ENCODE data around the gene AMBP.

Gene AMBP

GRCh38 chr9:114112778-114113584 lies 34.9 kb upstream of the AMBP start:
- no peak for DNase-seq (ENCODE audit: low read depth)

GRCh38 chr9:114112325-114112724 lies 34.2 kb upstream of the AMBP start:
- no peak for DNase-seq (ENCODE audit: low read depth)

DNA sequence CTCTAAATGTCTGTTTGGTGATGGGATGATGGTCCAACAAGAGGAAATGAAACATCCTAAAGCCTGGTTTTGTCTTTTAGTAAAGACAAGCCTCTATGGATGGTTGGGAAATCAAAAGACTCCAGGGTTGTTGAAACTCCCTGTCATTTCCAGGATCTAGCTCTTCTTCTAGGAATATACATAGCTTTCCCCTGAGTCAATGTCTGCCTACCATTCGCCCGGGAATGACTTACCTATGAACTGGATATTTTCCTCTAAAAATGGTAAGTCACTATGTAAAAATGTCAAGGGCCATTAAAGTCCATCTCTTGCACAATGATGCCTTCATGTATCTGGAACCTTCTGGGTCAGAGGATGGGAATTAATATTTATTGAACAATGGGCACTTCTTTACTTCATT lies 32.1 kb upstream of the AMBP start:
- no peak for DNase-seq (ENCODE audit: low read depth)

DNA sequence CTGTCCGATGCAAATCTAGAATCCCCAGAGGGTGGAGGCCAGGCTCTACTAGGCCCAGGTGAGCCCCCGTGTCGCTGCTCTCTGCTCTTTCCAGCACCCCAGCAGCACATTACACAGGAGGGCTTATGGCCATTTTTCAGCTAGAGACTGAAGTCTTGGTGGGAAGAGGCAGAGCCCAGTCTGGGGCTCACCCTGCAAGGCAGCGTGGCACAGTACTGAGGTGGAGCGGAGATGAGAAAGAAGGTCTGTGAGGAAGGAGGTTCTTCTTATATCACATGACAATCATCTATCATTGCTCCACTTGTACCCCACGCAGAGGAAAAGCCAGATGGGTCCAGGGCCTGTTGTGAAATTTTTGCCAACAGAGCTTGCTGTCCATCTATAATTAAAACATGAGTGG lies 31.0 kb upstream of the AMBP start:
- no peak for DNase-seq (ENCODE audit: low read depth)

DNA sequence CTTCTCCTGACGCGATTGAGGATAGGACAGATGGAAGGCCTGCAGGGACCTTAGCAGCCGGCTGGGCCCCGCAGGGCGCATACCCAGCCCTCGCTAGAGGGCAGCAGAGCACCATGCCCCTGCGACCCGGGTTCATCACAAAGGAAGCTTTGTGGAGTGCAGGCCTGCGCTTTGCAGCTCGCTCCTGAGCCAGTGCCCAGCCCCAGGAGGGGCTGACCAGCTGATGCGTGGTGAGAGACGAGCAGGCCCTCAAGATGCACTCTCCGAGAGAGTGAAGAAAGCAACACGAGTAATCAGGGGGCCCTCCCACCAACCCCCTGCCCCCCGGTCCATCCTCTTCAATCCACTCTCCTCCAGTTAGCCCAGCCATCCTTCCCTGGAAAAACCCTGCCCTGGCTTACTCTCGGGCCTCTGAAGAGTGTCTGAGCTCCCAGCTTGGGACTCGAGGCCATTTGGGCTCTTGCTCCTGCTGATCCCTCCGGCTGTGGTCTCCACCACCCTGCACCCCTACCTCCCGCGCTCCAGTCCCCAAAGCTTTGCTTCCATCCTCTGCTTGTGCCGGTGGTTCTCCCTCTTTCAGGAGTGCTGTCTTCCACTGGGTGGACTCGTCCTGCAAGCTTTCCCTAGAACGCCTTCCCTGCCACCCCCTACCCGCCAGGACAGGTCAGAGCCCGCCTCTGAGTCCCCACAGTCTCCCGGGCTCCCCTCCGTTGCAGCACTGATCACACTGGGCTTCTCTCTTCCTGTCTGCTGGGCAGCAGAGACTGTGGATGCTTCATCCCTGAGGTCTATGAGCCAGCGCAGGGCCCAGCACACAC lies 30.1 kb upstream of the AMBP start:
- DNase-seq (ENCODE audit: low read depth): peak; percentile 47

- no peak for DNase-seq (ENCODE audit: low read depth)
Measured at GRCh38 chr9:114107286-114108001, 29.3 kb upstream of the AMBP start.

- no peak for DNase-seq (ENCODE audit: low read depth)
Measured at GRCh38 chr9:114105236-114105635, 27.1 kb upstream of the AMBP start.

DNA sequence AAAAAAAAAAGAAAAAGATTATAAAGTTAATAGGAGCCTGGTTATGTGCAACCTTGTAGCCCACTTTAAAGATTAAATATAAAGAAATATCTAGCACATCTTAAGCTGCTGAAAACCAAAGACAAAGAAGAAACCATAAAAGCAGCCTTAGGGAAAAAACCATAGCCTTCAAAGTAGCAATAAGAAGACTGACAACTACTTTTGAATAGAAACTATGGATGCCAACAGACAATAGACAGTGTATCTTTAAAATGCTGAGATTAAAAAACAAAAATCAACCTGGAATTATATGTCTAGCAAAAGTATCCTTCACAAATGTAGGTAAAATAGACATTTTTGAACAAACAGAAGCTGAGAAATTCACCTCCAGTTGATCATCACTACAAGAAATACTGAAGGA lies 24.4 kb upstream of the AMBP start:
- no peak for DNase-seq (ENCODE audit: low read depth)

DNA sequence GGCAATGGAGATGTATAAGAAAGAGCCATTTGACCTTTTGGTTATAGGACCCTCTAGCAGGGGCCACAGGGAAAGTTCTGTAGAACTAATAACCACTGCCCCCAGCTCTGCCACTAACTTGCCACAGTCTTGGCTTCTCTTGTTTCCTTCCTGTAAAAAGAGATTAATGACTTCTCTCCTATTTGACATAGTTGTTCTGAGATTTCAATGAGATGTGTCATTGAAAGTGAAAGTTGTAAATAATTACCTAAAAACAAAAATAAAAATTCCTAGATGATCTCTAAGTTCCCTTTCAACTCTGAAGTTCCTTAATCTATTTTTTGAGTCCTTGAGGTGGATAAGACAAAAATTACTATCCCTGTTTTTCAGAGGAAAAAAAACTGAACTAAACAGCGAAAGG lies 22.4 kb upstream of the AMBP start:
- DNase-seq (ENCODE audit: low read depth): no peak

DNA sequence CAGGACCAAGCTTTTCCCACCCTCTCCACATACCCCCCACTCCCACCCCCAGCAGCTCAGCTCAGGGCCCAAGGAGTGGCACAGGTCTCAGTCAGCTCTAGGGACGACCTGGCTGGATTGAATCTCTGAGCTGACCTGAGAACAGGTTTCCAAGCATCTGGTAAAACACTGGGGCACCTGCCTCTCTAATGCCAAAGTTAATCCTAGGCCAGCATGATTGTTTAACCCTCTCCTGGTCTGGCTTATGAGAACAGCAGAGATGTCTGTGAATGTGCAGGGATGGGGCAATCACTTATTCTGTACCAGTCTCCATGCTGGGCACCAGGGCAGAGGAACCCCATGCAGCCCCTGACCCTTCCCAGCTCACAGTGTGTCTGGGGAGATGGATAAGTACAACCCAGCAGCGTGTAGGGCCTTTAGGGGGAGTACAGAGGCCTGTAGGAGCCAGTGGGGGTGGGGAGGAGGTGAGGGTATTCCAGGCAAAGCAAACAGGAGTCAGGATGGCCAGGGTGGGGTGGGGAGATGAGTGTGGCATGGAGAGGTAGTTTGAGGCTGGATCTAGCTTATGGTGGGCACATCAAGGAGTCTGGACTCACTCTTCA lies 21.7 kb upstream of the AMBP start:
- DNase-seq (ENCODE audit: low read depth): no peak

DNA sequence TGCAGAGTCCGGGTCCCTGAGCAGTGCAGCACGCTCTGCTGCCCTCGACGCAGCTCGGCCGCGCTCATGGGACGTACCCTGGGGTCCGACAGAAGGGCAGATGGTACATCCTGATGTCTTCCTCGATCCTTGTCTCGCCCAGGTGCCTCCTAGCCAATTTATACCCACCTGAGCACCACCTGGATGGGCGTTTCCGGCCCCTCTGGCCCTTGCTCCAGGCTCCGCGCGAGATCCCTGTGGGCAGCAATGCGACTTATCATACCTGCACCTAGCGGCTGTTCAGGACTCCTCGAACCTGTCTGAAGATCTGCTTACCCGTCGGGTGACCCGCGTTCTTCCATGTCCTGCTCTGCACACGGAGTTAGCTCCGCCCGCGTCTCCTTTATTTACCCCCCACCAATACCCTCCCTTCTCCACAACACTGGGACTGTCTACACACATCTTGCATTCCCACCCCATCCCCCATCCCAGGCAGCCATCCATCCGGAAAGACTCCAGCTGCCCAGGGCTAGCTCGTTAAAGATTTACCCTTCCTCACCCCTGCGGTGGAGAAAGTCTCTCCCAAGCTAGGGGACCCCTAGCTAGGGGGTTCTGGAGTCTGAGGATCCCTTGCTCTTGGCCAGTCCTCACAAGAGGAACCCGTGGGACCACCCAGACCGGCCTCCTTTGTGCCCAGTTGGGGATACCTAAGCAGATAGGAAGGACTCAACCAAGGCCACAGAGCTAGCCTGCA lies 21.0 kb upstream of the AMBP start, which contains the start of gene KIF12:
Gene KIF12 (minus strand): TSS at position 357 of the 733 bp plus-strand sequence. CDS start 16 bp downstream, at position 341.
- DNase-seq (ENCODE audit: low read depth): no peak

GRCh38 chr9:114098021-114098935 lies 20.2 kb upstream of the AMBP start:
- DNase-seq (ENCODE audit: low read depth): no peak

GRCh38 chr9:114097613-114098020 lies 19.5 kb upstream of the AMBP start:
- DNase-seq (ENCODE audit: low read depth): no peak

GRCh38 chr9:114096866-114097612 lies 18.9 kb upstream of the AMBP start:
- no peak for DNase-seq (ENCODE audit: low read depth)

DNA sequence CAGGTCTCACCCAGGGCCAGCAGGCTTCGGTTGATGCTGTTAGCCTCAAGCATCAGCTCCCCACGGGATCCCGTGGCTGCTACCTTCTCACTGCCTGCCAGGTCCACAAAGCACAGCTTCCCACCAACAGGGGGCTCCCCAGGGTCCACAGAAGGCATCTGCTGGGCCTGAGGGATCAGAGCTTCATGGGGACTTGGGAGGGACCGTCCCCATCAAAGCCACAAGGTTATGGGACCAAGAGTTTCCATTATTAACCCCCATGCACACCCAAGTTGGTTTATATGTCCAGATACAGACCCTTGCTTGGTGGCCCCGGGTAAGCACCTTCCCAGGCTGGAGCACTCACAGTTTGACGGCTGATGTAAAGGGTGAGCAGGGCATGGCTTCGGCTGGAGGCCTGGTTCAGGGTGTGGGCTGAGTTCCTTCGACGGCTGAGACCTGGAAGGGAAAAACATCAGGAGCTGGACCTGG lies 18.0 kb upstream of the AMBP start:
- no peak for DNase-seq (ENCODE audit: low read depth)

DNA sequence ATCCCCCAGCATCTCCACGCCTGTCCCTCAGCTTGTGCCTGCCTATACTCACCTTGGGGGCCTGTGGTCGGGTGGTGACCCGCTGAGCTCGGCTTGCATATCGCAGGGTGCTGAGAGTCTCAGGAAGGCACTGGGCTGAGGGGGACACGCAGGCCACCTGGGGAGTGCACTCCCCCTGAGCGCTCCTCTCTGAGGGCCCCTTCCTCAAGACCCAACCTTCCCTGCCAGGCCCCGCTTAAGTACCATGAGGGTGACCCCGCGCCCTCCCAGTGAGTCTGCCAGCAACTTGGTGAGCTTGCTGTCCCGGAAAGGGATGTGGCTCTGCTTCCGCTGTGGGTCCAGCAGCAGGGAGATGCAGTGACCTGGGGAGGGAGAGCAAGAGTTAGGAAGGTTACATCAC lies 16.9 kb upstream of the AMBP start:
- no peak for DNase-seq (ENCODE audit: low read depth)

GRCh38 chr9:114093761-114094505 lies 15.8 kb upstream of the AMBP start:
- DNase-seq (ENCODE audit: low read depth): no peak

DNA sequence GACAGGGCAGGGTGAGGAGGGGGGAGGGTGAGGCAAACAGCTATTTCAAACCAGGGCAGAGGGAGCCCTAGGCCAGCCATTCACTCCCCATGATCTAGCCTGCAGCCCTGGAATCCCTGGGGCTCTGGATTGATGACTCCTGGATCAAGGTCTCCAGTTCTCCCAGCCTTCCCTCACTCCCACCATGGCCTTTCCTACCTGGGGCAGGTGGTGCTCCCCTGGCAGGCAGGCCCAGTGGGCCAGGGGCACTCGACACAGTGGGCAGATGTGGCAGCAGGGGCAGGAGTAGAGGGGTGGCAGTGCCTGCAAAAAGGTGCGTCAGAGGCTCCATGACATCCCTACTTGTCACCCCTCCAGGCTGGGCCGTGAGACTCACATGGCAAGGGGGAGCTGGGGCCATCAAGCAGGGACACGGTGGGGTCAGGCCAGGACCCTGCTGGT lies 15.0 kb upstream of the AMBP start:
- DNase-seq (ENCODE audit: low read depth): no peak

GRCh38 chr9:114092336-114092735 lies 14.2 kb upstream of the AMBP start:
- DNase-seq (ENCODE audit: low read depth): no peak
